ENCODE measurements around the gene NOC2L. TPM values are rescaled to one million over a fixed set of nuclear protein-coding genes. Genes with fewer than 3 reads are reported as not detected.

The NOC2L gene
- total and polyA plus RNA-seq, 2 experiments from 2014 or later: 95.4 to 119 TPM

DNA sequence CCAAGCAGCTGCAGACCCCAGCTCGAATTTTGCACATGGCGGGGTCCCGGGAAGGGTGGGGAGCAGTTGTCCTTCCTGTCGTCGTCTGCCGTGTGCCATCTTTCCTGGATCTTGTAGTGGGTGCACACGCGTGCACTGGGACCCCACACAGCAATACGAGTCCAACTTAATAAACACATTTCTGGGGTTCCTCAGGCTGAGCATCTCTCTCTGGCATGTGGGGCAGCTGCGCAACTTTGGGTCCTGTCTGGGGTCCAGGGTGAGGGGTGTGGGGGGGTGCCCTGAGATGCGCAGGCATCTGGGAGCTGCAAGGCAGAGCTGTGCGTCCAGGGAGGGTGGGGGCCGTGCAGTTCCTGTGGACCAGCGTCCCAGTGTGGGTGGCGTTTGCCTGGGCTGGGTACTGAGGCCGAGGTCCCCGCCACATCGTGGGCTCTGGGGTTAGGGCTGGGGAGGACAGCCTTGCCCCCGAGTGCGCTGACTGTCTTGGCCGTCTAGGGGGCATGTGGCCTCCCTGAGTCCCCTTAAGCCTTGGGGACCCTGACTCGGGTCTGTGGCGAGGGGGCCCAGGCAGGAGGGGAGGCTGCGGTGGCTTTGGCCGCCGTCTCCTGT lies 6.6 kb upstream of the NOC2L start:
- DNase-seq (ENCODE audit: low read depth in 1 of 2, low spot score in 1 of 2): no peak
- H3K4me1 ChIP-seq (ENCODE audit: low read depth): no peaks in the 10 kb centered on the region
- peaks cover 54% of the 10 kb centered on the region for H3K27me3 ChIP-seq
- H3K4me3 ChIP-seq: no peak overlapping the region
- H3K27ac ChIP-seq: no peak overlapping the region
- TF ChIP-seq, protein P1, sequence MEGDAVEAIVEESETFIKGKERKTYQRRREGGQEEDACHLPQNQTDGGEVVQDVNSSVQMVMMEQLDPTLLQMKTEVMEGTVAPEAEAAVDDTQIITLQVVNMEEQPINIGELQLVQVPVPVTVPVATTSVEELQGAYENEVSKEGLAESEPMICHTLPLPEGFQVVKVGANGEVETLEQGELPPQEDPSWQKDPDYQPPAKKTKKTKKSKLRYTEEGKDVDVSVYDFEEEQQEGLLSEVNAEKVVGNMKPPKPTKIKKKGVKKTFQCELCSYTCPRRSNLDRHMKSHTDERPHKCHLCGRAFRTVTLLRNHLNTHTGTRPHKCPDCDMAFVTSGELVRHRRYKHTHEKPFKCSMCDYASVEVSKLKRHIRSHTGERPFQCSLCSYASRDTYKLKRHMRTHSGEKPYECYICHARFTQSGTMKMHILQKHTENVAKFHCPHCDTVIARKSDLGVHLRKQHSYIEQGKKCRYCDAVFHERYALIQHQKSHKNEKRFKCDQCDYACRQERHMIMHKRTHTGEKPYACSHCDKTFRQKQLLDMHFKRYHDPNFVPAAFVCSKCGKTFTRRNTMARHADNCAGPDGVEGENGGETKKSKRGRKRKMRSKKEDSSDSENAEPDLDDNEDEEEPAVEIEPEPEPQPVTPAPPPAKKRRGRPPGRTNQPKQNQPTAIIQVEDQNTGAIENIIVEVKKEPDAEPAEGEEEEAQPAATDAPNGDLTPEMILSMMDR (IDR thresholded peaks at IDR 0.05; ENCODE audit: low read depth, low read length): no peak
- H3K36me3 ChIP-seq: no peaks in the 10 kb centered on the region
- no peaks in the 10 kb centered on the region for H3K9me3 ChIP-seq (ENCODE audit: low read depth)

DNA sequence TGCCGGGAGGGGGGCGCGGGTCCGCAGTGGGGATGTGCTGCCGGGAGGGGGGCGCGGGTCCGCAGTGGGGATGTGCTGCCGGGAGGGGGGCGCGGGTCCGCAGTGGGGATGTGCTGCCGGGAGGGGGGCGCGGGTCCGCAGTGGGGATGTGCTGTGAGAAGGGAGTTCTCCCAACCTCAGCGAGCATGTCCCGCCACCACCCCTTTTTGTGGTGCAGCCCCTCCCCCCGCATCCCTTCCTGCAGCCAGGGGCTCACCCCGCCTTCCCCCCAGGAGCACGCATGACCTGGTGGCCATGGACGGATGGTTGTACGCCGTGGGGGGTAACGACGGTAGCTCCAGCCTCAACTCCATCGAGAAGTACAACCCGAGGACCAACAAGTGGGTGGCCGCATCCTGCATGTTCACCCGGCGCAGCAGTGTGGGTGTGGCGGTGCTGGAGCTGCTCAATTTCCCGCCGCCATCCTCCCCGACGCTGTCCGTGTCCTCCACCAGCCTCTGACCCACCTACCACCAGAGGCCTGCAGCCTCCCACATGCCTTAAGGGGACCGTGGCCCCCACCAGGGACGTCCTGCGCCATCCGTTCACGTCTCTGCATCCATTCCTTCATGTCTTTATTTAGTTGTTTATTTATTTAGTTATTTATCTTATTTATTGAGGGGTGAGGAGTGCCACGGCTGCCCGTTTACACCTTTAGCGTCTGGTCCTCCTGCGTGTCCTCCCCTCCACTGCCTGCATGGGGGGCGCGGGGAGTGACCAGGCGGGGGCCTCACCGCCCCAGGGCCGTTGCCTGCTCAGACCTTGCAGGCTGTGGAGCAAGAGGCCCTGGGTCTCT lies 5.9 kb upstream of the NOC2L start:
- H3K27ac ChIP-seq: no peak overlapping the region
- no peaks in the 10 kb centered on the region for H3K9me3 ChIP-seq (ENCODE audit: low read depth)
- DNase-seq (ENCODE audit: low read depth in 1 of 2, low spot score in 1 of 2): no peak
- no peaks in the 10 kb centered on the region for H3K36me3 ChIP-seq
- H3K4me1 ChIP-seq (ENCODE audit: low read depth): no peaks in the 10 kb centered on the region
- H3K27me3 ChIP-seq: peaks cover 47% of the 10 kb centered on the region
- no peak overlapping the region for H3K4me3 ChIP-seq
- TF ChIP-seq, protein P1 (IDR thresholded peaks at IDR 0.05; ENCODE audit: low read depth, low read length): no peak

DNA sequence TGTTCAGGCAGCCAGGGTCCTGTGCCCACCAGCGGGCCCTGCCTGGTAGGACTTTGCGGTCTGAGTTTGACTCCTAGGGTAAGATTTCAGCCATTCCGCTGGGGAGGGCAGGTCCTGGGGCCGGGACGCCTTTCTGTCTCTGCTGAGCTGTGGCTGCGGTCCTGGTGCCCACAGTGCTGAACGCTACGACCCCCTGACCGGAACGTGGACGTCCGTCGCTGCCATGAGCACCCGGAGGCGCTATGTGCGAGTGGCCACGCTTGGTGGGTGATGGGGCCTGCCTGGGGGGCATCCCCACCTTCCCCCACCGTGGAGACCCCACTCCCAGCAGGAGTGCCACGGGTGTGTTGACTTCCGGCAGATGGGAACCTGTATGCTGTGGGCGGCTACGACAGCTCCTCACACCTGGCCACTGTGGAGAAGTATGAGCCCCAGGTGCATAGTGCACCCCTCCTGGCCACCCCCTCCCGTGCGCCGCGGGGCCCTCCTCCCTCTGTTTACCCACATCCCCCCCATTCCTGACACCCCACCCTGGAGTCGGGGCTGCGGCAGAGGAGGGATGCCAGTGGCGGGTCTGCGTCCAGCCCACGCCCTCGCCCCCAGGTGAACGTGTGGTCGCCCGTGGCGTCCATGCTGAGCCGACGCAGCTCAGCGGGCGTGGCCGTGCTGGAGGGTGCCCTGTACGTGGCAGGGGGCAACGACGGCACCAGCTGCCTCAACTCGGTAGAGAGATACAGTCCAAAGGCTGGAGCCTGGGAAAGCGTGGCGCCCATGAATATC lies 4.9 kb upstream of the NOC2L start:
- Histone ChIP-seq H3K36me3 (no peaks in the 10 kb centered on the region), H3K27ac (no peak overlapping the region), H3K4me3 (no peak overlapping the region), H3K9me3 (ENCODE audit: low read depth) (no peaks in the 10 kb centered on the region), H3K4me1 (ENCODE audit: low read depth) (no peaks in the 10 kb centered on the region), H3K27me3 (peaks cover 42% of the 10 kb centered on the region)
- DNase-seq (ENCODE audit: low read depth in 1 of 2, low spot score in 1 of 2): no peak
- TF ChIP-seq, protein P1 (IDR thresholded peaks at IDR 0.05; ENCODE audit: low read depth, low read length): no peak

DNA sequence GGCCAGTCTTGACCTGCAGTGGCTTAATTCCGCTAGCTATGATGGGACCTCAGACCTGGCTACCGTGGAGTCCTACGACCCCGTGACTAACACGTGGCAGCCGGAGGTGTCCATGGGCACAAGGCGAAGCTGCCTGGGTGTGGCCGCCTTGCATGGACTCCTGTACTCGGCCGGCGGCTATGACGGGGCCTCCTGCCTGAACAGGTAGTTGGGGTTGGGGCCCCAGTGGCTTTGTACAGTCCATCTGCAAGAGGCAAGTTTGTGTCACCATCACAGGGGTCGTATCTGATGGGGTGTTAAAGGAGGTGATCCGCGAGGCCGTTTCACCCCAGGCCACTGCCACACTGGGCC lies 4.2 kb upstream of the NOC2L start:
- H3K4me3 ChIP-seq: no peak overlapping the region
- no peaks in the 10 kb centered on the region for H3K36me3 ChIP-seq
- H3K27me3 ChIP-seq: peaks cover 35% of the 10 kb centered on the region
- DNase-seq (ENCODE audit: low read depth in 1 of 2, low spot score in 1 of 2): no peak
- H3K4me1 ChIP-seq (ENCODE audit: low read depth): no peaks in the 10 kb centered on the region
- no peaks in the 10 kb centered on the region for H3K9me3 ChIP-seq (ENCODE audit: low read depth)
- TF ChIP-seq, protein P1 (IDR thresholded peaks at IDR 0.05; ENCODE audit: low read depth, low read length): no peak
- H3K27ac ChIP-seq: no peak overlapping the region

DNA sequence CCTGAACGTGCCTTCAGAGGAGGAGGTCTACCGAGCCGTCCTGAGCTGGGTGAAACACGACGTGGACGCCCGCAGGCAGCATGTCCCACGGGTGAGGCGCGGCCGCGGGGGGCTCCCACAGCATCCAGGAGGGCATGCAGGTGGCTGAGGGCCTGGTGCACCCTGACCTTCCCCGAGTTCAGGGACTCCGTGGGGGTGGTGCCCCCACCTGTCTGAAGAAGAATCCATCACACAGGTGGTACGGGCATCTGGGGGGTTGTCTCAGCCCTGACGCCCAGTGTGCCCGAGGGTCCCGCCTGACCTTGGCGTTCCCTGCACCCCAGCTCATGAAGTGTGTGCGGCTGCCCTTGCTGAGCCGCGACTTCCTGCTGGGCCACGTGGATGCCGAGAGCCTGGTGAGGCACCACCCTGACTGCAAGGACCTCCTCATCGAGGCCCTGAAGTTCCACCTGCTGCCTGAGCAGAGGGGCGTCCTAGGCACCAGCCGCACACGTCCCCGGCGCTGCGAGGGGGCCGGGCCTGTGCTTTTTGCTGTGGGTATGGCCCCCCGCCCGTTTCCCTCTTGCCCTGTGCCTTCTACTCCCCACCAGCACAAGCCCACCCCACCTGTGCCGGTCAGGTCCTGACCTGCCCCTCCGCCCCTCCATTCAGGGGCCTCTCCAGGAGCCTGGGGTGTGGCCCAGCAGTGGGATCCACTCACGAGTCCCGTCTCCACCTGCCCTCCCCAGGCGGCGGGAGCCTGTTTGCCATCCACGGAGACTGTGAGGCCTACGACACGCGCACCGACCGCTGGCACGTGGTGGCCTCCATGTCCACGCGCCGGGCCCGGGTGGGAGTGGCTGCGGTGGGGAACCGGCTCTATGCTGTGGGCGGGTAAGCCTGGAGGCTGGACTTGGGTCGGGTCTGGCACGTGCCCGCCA lies 3.6 kb upstream of the NOC2L start:
- DNase-seq (ENCODE audit: low read depth in 1 of 2, low spot score in 1 of 2): no peak
- peaks cover 2% of the 10 kb centered on the region for H3K4me1 ChIP-seq (ENCODE audit: low read depth)
- TF ChIP-seq, protein P1 (IDR thresholded peaks at IDR 0.05; ENCODE audit: low read depth, low read length): no peak
- H3K27ac ChIP-seq: no peak overlapping the region
- no peak overlapping the region for H3K4me3 ChIP-seq
- H3K9me3 ChIP-seq (ENCODE audit: low read depth): no peaks in the 10 kb centered on the region
- H3K36me3 ChIP-seq: no peaks in the 10 kb centered on the region
- peaks cover 29% of the 10 kb centered on the region for H3K27me3 ChIP-seq
